Breast epithelium (tissue), 4 donors: ENCODE data around the gene LTK. TPM values are rescaled to one million over a fixed set of nuclear protein-coding genes. Genes with fewer than 3 reads are reported as not detected.

Source experiments
- DNase-seq, 2 donors: peaks; one replicate each; pipeline ENCODE4 v3.0.0-alpha.2; 2019; ENCODE audit warnings: low spot score in 2 of 2
- H3K27ac ChIP-seq, 2 donors: fragments of 200-600 bp; sonication (generic) in 1 of 2; one replicate each; pipeline ENCODE4 v1.5.1; 2016 to 2019; ENCODE audit warnings: mild to moderate bottlenecking in 1 of 2
- H3K27me3 ChIP-seq, 2 donors: fragments of 200-600 bp; sonication (generic) in 1 of 2; one replicate each; pipeline versions ENCODE4 v1.5.1 to v1.6.0; 2017 to 2019; ENCODE audit warnings: control low read depth in 1 of 2, mild to moderate bottlenecking in 1 of 2
- H3K36me3 ChIP-seq: fragments of 200-600 bp; one replicate; pipeline ENCODE4 v1.5.1; 2019
- H3K4me1 ChIP-seq, 2 donors: fragments of 200-600 bp; sonication (generic); one replicate each; pipeline ENCODE4 v1.5.1; 2016 to 2019; ENCODE audit warnings: control low read depth in 1 of 2
- H3K4me3 ChIP-seq, 3 donors: fragments of 200-600 bp; sonication (generic); 1 replicate in 2 of 3; 2 replicates in 1 of 3; pipeline ENCODE4 v1.5.1; 2016 to 2019; ENCODE audit warnings: mild to moderate bottlenecking in 3 of 3, moderate library complexity in 2 of 3
- H3K9me3 ChIP-seq, 2 donors: fragments of 200-600 bp; sonication (generic) in 1 of 2; one replicate each; pipeline ENCODE4 v1.5.1; 2016 to 2019; ENCODE audit warnings: control low read depth in 1 of 2
- CTCF ChIP-seq, 3 donors: fragments of 450-650 bp; IDR thresholded peaks; one replicate each; pipeline ENCODE4 v1.5.1; 2016 to 2017; ENCODE audit warnings: antibody characterized with exemption in 3 of 3, mild to moderate bottlenecking in 3 of 3, moderate library complexity in 3 of 3
- POLR2A ChIP-seq: fragments of 450-650 bp; IDR thresholded peaks from one replicate; pipeline ENCODE4 v1.6.1; 2016; ENCODE audit warnings: antibody characterized with exemption, mild to moderate bottlenecking, moderate library complexity
- POLR2AphosphoS5 ChIP-seq, 3 donors: sonication (generic); formaldehyde crosslinking; IDR thresholded peaks; one replicate each; pipeline ENCODE4 v1.6.1; 2017; ENCODE audit warnings: antibody characterized with exemption in 3 of 3
- intact Hi-C: fragments of 100-400 bp; cut with DNase I; formaldehyde crosslinking; loops from one replicate; pipeline ENCODE4 v1.15.1; 2023; ENCODE audit warnings: low total_unique reads
- total RNA-seq, 3 donors: library from RNA; depleted of rRNA; stranded (reverse); fragments of >200 nt; gene quantifications; one replicate each; pipeline ENCODE4 v1.1.0, GENCODE V29; 2016

Gene LTK
- total RNA-seq, 3 donors from 2014 or later, result 0.29 to 0.66 TPM; not detected in 1

- peaks cover 7 to 25% of the 10 kb centered on the region in 2 donors for H3K27me3 ChIP-seq
- H3K4me3 ChIP-seq, result no peak overlapping the region
- TF ChIP-seq POLR2AphosphoS5 (IDR thresholded peaks at IDR 0.05) (no peak), POLR2A (no peak), CTCF (IDR thresholded peaks at IDR 0.05) (no peak)
- no peaks in the 10 kb centered on the region for H3K36me3 ChIP-seq
- DNase-seq, result no peak
- H3K4me1 ChIP-seq, result peaks cover 9 to 14% of the 10 kb centered on the region in 2 donors
- no peaks in the 10 kb centered on the region for H3K9me3 ChIP-seq
- no peak overlapping the region for H3K27ac ChIP-seq
- intact Hi-C loops, result no loop called here
Measured at GRCh38 chr15:41491889-41492288, 21.7 kb downstream of the LTK start.

- Histone ChIP-seq H3K9me3 (no peaks in the 10 kb centered on the region), H3K36me3 (no peaks in the 10 kb centered on the region), H3K4me1 (peaks cover 9 to 14% of the 10 kb centered on the region in 2 donors), H3K27ac (no peak overlapping the region), H3K27me3 (peaks cover 7 to 23% of the 10 kb centered on the region in 2 donors), H3K4me3 (no peak overlapping the region)
- DNase-seq, result no peak
- intact Hi-C loops, result no loop called here
- TF ChIP-seq CTCF (IDR thresholded peaks at IDR 0.05) (no peak), POLR2AphosphoS5 (IDR thresholded peaks at IDR 0.05) (no peak), POLR2A (no peak)
Measured at GRCh38 chr15:41490355-41490754, 23.3 kb downstream of the LTK start.

GRCh38 chr15:41489641-41490040 lies 24.0 kb downstream of the LTK start:
- no peak overlapping the region for H3K4me3 ChIP-seq
- no peak for TF ChIP-seq CTCF (IDR thresholded peaks at IDR 0.05)
- no peak for TF ChIP-seq POLR2AphosphoS5 (IDR thresholded peaks at IDR 0.05)
- no peak for TF ChIP-seq POLR2A
- intact Hi-C loops, result no loop called here
- no peaks in the 10 kb centered on the region for H3K9me3 ChIP-seq
- H3K4me1 ChIP-seq, result peaks cover 9 to 11% of the 10 kb centered on the region in 2 donors
- no peak for DNase-seq
- H3K27ac ChIP-seq, result no peak overlapping the region
- H3K27me3 ChIP-seq, result peaks cover 5 to 16% of the 10 kb centered on the region in 2 donors
- no peaks in the 10 kb centered on the region for H3K36me3 ChIP-seq

GRCh38 chr15:41487802-41488201 lies 25.8 kb downstream of the LTK start:
- peaks cover 2% of the 10 kb centered on the region for H3K36me3 ChIP-seq
- intact Hi-C loops, result no loop called here
- TF ChIP-seq POLR2A (no peak), POLR2AphosphoS5 (IDR thresholded peaks at IDR 0.05) (no peak), CTCF (IDR thresholded peaks at IDR 0.05) (no peak)
- H3K4me1 ChIP-seq, result peaks cover 5 to 6% of the 10 kb centered on the region in 2 donors
- no peak for DNase-seq
- peaks cover 0 to 10% of the 10 kb centered on the region in 2 donors for H3K27me3 ChIP-seq
- no peaks in the 10 kb centered on the region for H3K9me3 ChIP-seq
- H3K27ac ChIP-seq, result no peak overlapping the region
- H3K4me3 ChIP-seq, result no peak overlapping the region

GRCh38 chr15:41487381-41487780 lies 26.2 kb downstream of the LTK start:
- Histone ChIP-seq H3K27me3 (peaks cover 0 to 10% of the 10 kb centered on the region in 2 donors), H3K27ac (no peak overlapping the region), H3K4me1 (peaks cover under 1 to 2% of the 10 kb centered on the region in 2 donors), H3K36me3 (peaks cover 6% of the 10 kb centered on the region), H3K4me3 (no peak overlapping the region), H3K9me3 (no peaks in the 10 kb centered on the region)
- intact Hi-C loops, result no loop called here
- no peak for DNase-seq
- TF ChIP-seq POLR2AphosphoS5 (IDR thresholded peaks at IDR 0.05), result no peak
- TF ChIP-seq CTCF (IDR thresholded peaks at IDR 0.05), result no peak
- no peak for TF ChIP-seq POLR2A
